Subcutaneous adipose tissue (tissue), 4 donors: ENCODE measurements around the gene GATAD2A. TPM values are rescaled to one million over a fixed set of nuclear protein-coding genes. Genes with fewer than 3 reads are reported as not detected.

Experiments
- total RNA-seq, 4 donors: library from RNA; depleted of rRNA; stranded (reverse); fragments of >200 nt; gene quantifications; one replicate each; pipeline ENCODE4 v1.1.0, GENCODE V29; 2016
- TF ChIP-seq, protein P1 (sequence below): fragments of 450-650 bp; IDR thresholded peaks from one replicate; pipeline ENCODE4 v1.5.1; 2016; ENCODE audit warnings: low read depth, mild to moderate bottlenecking, control low read depth, antibody characterized with exemption, moderate library complexity

GATAD2A gene
- total RNA-seq, 4 donors from 2014 or later, result 24.0 to 32.0 (median 28.9) TPM

- TF ChIP-seq, protein P1, sequence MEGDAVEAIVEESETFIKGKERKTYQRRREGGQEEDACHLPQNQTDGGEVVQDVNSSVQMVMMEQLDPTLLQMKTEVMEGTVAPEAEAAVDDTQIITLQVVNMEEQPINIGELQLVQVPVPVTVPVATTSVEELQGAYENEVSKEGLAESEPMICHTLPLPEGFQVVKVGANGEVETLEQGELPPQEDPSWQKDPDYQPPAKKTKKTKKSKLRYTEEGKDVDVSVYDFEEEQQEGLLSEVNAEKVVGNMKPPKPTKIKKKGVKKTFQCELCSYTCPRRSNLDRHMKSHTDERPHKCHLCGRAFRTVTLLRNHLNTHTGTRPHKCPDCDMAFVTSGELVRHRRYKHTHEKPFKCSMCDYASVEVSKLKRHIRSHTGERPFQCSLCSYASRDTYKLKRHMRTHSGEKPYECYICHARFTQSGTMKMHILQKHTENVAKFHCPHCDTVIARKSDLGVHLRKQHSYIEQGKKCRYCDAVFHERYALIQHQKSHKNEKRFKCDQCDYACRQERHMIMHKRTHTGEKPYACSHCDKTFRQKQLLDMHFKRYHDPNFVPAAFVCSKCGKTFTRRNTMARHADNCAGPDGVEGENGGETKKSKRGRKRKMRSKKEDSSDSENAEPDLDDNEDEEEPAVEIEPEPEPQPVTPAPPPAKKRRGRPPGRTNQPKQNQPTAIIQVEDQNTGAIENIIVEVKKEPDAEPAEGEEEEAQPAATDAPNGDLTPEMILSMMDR, result no peak
Measured at GRCh38 chr19:19457671-19458070, 52.2 kb downstream of the GATAD2A start.

- TF ChIP-seq, protein P1, result no peak
Measured at GRCh38 chr19:19458110-19458816, 52.8 kb downstream of the GATAD2A start.

- TF ChIP-seq, protein P1, result no peak
Measured at GRCh38 chr19:19459073-19459472, 53.6 kb downstream of the GATAD2A start.

DNA sequence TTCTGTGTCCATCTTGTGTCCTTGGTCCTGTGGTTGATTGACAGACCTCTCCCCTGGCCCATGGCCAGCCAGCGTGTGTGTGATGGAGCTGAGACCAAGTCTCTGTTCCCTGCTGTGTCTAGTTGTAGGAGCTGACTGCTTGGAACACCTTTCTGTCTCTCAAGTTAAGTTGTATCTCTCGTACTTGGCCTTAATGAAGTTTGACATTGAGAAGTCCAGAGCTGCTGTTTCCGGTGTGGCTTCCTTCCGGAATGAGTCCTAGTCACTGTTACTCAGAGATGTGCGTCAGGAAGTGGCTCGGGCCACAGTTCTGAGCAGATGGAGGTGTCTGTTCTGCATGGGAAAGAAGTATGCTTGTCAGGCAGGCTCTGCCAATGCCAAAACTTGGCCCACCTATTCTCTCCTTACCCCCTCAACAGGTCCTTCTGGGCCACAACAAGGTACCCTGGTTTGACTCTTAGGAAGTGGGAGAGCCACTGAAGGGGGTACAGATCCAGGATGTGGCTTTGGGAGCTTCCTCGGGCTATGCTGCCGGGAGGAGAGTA is 54.3 kb downstream of the GATAD2A start:
- TF ChIP-seq, protein P1, result no peak

DNA sequence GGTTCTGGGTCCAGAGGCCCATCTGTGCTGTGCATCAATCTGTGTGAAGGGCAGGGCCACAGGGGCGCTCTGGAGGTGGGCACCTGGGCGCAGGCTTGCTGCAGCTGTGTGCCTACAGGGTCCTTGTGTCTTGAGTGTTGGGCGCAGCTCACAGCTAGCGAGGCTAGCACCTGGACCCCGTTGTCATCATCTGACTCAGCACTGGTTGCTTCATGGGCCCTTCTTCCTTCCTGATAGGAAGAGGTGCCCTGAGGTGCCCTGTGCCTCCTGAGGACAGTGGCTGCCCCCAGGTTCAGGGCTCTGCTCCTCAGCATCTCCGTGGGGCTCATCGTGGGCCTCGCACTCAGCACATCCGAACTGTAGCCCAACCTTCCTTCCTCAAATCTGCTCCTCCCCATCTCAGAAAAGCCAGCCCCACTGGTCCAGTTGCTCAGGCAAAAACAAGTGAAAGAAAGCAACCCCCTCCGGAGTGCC is 54.8 kb downstream of the GATAD2A start:
- TF ChIP-seq, protein P1, result no peak

DNA sequence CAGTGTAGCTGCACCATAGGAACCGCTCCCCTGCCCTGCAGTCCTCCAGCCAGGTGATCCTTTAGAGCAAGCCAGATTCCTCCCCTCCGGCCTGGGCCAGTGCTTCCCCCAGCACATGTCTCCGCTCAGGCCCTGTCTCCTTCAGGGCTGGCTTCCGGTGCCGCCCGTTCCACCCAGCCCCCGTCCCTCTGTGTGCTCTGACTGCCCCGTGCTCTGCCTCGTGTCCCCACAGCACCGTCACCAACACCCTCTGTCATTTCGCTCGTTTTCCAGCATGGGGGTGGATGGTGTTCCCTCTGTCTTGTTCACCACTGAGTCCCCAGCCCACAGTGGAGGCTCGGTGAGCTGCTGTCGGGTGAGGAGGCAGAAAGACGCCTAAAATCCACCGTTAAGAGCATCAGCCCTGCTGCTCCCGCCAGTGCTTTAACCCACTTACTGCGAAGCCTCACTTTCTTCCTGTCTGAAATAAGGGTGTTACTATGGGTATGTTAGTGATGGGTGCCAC is 55.3 kb downstream of the GATAD2A start:
- TF ChIP-seq, protein P1, result no peak

DNA sequence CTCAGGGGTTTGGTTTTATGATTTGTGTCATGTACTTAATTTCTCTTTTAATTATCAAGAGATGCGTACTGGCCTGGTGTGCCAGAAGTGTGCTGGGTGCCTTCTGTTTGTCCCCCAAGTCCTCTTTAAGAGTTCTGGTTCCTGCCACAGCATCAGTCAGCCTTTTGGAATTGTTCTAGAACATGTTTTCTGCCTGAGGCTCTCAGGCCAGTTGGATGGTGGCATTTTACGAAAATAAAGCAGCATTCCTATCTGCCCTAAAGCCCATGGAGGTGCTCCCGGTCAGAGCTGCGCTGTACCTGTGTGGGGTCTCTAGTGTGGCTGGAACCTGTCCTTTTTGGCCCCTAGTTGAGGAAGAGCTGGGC is 55.8 kb downstream of the GATAD2A start:
- TF ChIP-seq, protein P1, result no peak
